Measurements from ENCODE around the gene TAAR5.

DNA sequence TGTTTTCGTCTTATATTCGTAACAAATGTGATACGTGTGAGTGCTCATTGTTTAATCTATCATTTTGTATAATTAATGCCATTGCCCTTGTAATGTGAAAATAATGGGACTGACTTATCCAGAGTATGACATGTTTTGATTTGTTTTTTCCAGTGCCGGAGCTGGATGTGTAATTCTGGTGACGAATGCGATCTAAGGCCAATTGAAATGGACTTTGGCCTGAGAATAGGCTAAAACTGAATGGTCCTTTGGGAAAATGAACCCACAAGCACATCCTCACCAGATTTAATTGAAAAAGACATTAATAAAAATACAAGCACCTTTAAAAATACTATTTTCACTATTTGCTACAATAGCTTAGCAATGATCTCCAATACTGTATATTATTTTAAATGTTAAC is 6.7 kb upstream of the TAAR5 start:
- TF ChIP-seq, protein P1, sequence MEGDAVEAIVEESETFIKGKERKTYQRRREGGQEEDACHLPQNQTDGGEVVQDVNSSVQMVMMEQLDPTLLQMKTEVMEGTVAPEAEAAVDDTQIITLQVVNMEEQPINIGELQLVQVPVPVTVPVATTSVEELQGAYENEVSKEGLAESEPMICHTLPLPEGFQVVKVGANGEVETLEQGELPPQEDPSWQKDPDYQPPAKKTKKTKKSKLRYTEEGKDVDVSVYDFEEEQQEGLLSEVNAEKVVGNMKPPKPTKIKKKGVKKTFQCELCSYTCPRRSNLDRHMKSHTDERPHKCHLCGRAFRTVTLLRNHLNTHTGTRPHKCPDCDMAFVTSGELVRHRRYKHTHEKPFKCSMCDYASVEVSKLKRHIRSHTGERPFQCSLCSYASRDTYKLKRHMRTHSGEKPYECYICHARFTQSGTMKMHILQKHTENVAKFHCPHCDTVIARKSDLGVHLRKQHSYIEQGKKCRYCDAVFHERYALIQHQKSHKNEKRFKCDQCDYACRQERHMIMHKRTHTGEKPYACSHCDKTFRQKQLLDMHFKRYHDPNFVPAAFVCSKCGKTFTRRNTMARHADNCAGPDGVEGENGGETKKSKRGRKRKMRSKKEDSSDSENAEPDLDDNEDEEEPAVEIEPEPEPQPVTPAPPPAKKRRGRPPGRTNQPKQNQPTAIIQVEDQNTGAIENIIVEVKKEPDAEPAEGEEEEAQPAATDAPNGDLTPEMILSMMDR (IDR thresholded peaks at IDR 0.05), result no peak
- TF ChIP-seq EZH2 (IDR thresholded peaks at IDR 0.05; ENCODE audit: borderline replicate concordance, insufficient read depth, low read depth, low read length, poor library complexity, severe bottlenecking), result no peak
